Panc1 (cell line): ENCODE data around the gene NR4A1.

Experiments used
- POLR2AphosphoS5 ChIP-seq: IDR thresholded peaks from 2 replicates; pipeline ENCODE4 v1.6.1; 2012; ENCODE audit warnings: mild to moderate bottlenecking, low read depth, low read length, moderate library complexity
- TF ChIP-seq, protein P1 (sequence below): fragments of 450-650 bp; IDR thresholded peaks from 2 replicates; pipeline ENCODE4 v1.5.1; 2017; ENCODE audit warnings: mild to moderate bottlenecking
- TF ChIP-seq, protein P2 (sequence below), 2 experiments: IDR thresholded peaks; 2 replicates each; pipeline ENCODE4 v1.6.1; 2011 to 2012; ENCODE audit warnings: low read depth in 2 of 2, control low read depth in 1 of 2, low read length in 1 of 2, mild to moderate bottlenecking in 1 of 2, moderate library complexity in 1 of 2; ENCODE audit not compliant: insufficient read depth in 1 of 2

DNA sequence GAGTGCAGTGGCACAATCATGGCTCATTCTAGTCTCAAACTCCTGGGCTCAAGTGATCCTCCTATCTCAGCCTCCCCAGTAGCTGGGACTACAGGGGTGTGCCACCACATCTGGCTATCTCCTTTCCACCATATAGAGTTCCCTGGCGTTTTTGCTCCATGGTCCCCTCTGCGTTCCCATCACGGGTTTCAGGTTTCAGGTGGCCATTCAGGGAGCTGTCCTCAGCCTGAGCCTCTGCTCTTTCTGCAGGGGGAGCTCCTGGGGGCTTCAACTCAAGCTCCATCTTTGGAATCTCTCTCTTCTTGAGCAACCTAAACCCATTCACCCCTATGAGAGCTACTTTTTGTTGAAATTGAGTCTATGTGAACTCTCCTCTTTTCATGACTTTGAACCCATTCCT is 39.8 kb downstream of the NR4A1 start:
- TF ChIP-seq, protein P1, sequence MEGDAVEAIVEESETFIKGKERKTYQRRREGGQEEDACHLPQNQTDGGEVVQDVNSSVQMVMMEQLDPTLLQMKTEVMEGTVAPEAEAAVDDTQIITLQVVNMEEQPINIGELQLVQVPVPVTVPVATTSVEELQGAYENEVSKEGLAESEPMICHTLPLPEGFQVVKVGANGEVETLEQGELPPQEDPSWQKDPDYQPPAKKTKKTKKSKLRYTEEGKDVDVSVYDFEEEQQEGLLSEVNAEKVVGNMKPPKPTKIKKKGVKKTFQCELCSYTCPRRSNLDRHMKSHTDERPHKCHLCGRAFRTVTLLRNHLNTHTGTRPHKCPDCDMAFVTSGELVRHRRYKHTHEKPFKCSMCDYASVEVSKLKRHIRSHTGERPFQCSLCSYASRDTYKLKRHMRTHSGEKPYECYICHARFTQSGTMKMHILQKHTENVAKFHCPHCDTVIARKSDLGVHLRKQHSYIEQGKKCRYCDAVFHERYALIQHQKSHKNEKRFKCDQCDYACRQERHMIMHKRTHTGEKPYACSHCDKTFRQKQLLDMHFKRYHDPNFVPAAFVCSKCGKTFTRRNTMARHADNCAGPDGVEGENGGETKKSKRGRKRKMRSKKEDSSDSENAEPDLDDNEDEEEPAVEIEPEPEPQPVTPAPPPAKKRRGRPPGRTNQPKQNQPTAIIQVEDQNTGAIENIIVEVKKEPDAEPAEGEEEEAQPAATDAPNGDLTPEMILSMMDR: no peak
- TF ChIP-seq POLR2AphosphoS5: no peak
- TF ChIP-seq, protein P2, sequence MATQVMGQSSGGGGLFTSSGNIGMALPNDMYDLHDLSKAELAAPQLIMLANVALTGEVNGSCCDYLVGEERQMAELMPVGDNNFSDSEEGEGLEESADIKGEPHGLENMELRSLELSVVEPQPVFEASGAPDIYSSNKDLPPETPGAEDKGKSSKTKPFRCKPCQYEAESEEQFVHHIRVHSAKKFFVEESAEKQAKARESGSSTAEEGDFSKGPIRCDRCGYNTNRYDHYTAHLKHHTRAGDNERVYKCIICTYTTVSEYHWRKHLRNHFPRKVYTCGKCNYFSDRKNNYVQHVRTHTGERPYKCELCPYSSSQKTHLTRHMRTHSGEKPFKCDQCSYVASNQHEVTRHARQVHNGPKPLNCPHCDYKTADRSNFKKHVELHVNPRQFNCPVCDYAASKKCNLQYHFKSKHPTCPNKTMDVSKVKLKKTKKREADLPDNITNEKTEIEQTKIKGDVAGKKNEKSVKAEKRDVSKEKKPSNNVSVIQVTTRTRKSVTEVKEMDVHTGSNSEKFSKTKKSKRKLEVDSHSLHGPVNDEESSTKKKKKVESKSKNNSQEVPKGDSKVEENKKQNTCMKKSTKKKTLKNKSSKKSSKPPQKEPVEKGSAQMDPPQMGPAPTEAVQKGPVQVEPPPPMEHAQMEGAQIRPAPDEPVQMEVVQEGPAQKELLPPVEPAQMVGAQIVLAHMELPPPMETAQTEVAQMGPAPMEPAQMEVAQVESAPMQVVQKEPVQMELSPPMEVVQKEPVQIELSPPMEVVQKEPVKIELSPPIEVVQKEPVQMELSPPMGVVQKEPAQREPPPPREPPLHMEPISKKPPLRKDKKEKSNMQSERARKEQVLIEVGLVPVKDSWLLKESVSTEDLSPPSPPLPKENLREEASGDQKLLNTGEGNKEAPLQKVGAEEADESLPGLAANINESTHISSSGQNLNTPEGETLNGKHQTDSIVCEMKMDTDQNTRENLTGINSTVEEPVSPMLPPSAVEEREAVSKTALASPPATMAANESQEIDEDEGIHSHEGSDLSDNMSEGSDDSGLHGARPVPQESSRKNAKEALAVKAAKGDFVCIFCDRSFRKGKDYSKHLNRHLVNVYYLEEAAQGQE (IDR thresholded peaks at IDR 0.05; ENCODE audit: insufficient read depth in 1 of 2, low read depth in 2 of 2, low read length in 1 of 2): no peak
